GM21526 (cell line): Measurements from ENCODE around the gene ADGRD2.

Experiments used
- ATAC-seq: cut with Tn5 transposase; IDR thresholded peaks from one replicate; pipeline ENCODE4 v1.9.1; 2021; ENCODE audit warnings: moderate library complexity; ENCODE audit not compliant: unreplicated experiment, low FRiP score

The ADGRD2 gene

GRCh38 chr9:124429530-124429867, 20.8 kb upstream of the ADGRD2 start:
- no peak for ATAC-seq

- ATAC-seq, result no peak
These were observed 13.9 kb upstream of the ADGRD2 start for GRCh38 chr9:124436320-124436719.

- no peak for ATAC-seq
These were observed 13.2 kb upstream of the ADGRD2 start for GRCh38 chr9:124437086-124437485.

GRCh38 chr9:124438091-124438490, 12.2 kb upstream of the ADGRD2 start:
- ATAC-seq, result no peak

GRCh38 chr9:124439086-124439485, 11.2 kb upstream of the ADGRD2 start:
- ATAC-seq, result no peak

- ATAC-seq, result no peak
These were observed 10.5 kb upstream of the ADGRD2 start for GRCh38 chr9:124439686-124440243.

GRCh38 chr9:124440786-124441185, 9.5 kb upstream of the ADGRD2 start:
- ATAC-seq, result no peak

GRCh38 chr9:124441291-124441690, 9.0 kb upstream of the ADGRD2 start:
- no peak for ATAC-seq

- ATAC-seq, result no peak
These were observed 7.9 kb upstream of the ADGRD2 start for GRCh38 chr9:124442379-124442778.

- no peak for ATAC-seq
These were observed 7.4 kb upstream of the ADGRD2 start for GRCh38 chr9:124442826-124443225.

GRCh38 chr9:124443625-124444024, 6.6 kb upstream of the ADGRD2 start:
- ATAC-seq, result no peak

GRCh38 chr9:124444166-124444565, 6.1 kb upstream of the ADGRD2 start:
- no peak for ATAC-seq

GRCh38 chr9:124447297-124447661, 3.0 kb upstream of the ADGRD2 start:
- no peak for ATAC-seq

GRCh38 chr9:124448019-124448418, 2.2 kb upstream of the ADGRD2 start:
- no peak for ATAC-seq

- no peak for ATAC-seq
These were observed 685 bp upstream of the ADGRD2 start for GRCh38 chr9:124449381-124450151.

GRCh38 chr9:124450931-124451661, 845 bp downstream of the ADGRD2 start:
- ATAC-seq, result no peak

GRCh38 chr9:124452326-124452725, 2.1 kb downstream of the ADGRD2 start:
- no peak for ATAC-seq

- no peak for ATAC-seq
These were observed 2.8 kb downstream of the ADGRD2 start for GRCh38 chr9:124452841-124453585.

- no peak for ATAC-seq
These were observed 3.4 kb downstream of the ADGRD2 start for GRCh38 chr9:124453586-124454191.

- ATAC-seq, result no peak
These were observed 4.0 kb downstream of the ADGRD2 start for GRCh38 chr9:124454296-124454695.
